Ureter (tissue), 1 donor: ENCODE results near the gene CSAG2. TPM values are rescaled to one million over a fixed set of nuclear protein-coding genes. Genes with fewer than 3 reads are reported as not detected.

ENCODE experiments used
- DNase-seq: peaks from one replicate; pipeline ENCODE4 v3.0.0-alpha.2; 2020; ENCODE audit warnings: low spot score
- total RNA-seq: library from RNA; stranded (reverse); gene quantifications from one replicate; pipeline ENCODE4 v1.2.4, GENCODE V29; 2023
- donor health status: DM: yes; HTN: yes; CAD: no.

CSAG2 gene
- total RNA-seq, 1 donor from 2014 or later: not detected

DNA sequence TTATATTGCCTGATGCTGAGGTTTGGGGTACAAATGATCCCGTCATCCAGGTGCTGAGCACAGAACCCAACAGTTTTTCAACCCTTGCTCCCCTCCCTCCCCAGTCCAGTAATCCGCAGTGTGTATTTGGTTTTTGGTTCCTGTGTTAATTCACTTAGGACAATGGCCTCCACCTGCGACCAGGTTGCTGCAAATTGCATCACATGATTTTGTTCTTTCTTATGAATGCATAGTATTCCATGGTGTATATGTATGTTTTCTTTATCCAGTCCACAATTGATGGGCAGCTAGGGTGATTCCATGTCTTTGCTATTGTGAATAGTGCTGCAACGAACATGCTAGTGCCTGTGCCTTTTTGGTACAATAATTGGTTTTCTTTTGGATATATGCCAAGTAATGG is 46.0 kb downstream of the CSAG2 start:
- DNase-seq: no peak

GRCh38 chrX:152658302-152658701 is 50.8 kb downstream of the CSAG2 start:
- no peak for DNase-seq

Other genes starting within 250 kb of the CSAG2 start
- gene GABRQ, start 71.4 kb downstream of the CSAG2 start, total RNA-seq: 0.26 TPM
- not detected for gene MAGEA3, start 10.5 kb downstream of the CSAG2 start, total RNA-seq
- gene MAGEA2B, start 5.4 kb upstream of the CSAG2 start, total RNA-seq: not detected
- gene CSAG1, start 24.4 kb upstream of the CSAG2 start, total RNA-seq: not detected
- gene MAGEA12, start 24.5 kb upstream of the CSAG2 start, total RNA-seq: not detected
- not detected for gene MAGEA2, start 44.6 kb upstream of the CSAG2 start, total RNA-seq
- not detected for gene CSAG3, start 49.9 kb upstream of the CSAG2 start, total RNA-seq
- gene MAGEA6, start 60.4 kb upstream of the CSAG2 start, total RNA-seq: not detected
- gene CETN2, start 121.5 kb upstream of the CSAG2 start, total RNA-seq: 47.1 TPM
- gene NSDHL, start 121.8 kb upstream of the CSAG2 start, total RNA-seq: 25.1 TPM
- 62.2 TPM for gene ZNF185, start 188.8 kb upstream of the CSAG2 start, total RNA-seq